GM12872 (cell line): ENCODE measurements around the gene RFTN1.

Experiments
- CTCF ChIP-seq: IDR thresholded peaks from 3 replicates; pipeline ENCODE4 v1.5.1; 2011; ENCODE audit warnings: low read depth, mild to moderate bottlenecking, low read length, moderate library complexity; ENCODE audit not compliant: insufficient read depth

The RFTN1 gene

GRCh38 chr3:16482194-16482769 lies 31.2 kb downstream of the RFTN1 start:
- TF ChIP-seq CTCF: no peak

- TF ChIP-seq CTCF: no peak
These were observed 32.0 kb downstream of the RFTN1 start for GRCh38 chr3:16481546-16481897.

GRCh38 chr3:16480861-16481545 lies 32.5 kb downstream of the RFTN1 start:
- no peak for TF ChIP-seq CTCF

GRCh38 chr3:16478516-16478915 lies 35.0 kb downstream of the RFTN1 start:
- no peak for TF ChIP-seq CTCF

GRCh38 chr3:16477521-16477920 lies 36.0 kb downstream of the RFTN1 start:
- no peak for TF ChIP-seq CTCF

- TF ChIP-seq CTCF: no peak
These were observed 36.4 kb downstream of the RFTN1 start for GRCh38 chr3:16477056-16477455.

- no peak for TF ChIP-seq CTCF
These were observed 36.9 kb downstream of the RFTN1 start for GRCh38 chr3:16476636-16477035.
